DMS114 treated with DMSO at 0.1 percent for 48 hours (cell line): ENCODE measurements around the gene A3GALT2.

Source experiments
- DNase-seq: peaks from one replicate; lab custom pipeline; 2025; ENCODE audit not compliant: unreplicated experiment; lab: John Stamatoyannopoulos, UW

Gene A3GALT2

DNA sequence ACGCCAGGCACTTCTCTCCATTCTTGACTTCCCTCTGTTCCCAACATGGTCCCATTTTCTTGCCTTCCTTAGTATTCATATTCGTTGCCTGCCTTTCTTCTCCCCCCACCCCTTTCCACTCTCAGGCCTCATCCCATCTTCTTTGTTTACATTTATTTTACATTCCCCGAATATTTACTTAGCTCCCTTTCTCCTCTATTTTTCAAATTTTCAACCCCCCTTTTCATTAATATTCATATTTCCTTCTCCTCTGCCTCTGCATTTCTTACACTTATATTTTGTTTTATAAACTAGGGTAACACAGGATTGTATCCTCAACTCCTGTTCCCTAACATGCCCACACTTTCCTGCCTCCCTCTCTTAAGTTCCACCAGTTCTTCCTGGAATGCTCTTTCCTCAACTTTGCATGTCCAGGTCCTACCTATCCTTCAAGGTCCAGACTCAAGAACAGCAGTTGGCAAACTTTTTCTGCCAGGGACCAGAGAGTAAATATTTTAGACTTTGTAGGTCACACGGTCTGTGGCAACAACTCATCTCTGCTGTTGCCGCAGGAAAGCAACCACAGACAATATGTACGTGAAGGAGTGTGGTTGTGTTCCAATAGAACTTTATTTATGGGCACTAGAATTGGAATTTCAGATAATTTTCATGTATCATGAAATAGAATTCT lies 29.8 kb upstream of the A3GALT2 start:
- DNase-seq: no peak

DNA sequence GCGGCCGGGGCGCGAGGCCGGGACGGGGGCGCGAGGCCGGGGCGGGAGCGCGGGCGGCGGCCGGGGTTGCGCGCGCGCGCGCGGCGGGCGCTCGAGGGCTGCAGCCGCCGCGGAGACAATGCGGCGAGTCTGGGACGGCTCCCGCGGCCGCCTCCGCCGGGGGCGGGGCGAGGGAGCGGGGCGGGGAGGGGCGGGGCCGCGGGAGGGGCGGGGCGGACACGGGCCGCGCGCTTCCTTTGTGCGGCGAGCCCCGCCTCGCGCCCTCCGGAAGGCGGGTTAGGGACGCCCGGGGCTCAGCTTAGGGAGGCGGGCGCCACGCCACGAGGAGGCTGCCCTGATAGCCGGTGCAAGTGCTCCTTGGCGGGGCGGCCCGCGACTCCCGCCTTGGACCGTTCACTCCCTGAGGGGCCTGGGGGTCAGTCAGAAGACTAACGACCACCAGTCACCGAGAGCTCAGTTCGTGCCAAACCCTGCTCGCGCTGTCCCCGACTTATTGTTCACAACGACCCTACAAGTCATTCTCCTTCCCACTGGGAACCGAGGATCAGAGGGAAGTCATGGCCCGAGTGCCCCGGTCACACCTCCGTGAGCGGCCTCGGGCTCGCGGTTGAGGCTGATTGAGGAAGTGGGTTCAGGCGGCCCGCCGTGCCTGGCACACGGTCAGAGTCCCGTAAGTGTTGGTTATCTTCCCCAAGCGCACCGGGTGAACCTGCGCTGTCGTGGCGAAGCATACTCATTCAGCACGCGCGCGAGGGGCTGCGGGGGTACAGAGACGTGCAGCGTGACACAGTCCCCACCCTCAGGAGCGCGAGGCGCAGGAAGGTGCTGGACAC lies 29.1 kb upstream of the A3GALT2 start:
- DNase-seq: peak; percentile 42

DNA sequence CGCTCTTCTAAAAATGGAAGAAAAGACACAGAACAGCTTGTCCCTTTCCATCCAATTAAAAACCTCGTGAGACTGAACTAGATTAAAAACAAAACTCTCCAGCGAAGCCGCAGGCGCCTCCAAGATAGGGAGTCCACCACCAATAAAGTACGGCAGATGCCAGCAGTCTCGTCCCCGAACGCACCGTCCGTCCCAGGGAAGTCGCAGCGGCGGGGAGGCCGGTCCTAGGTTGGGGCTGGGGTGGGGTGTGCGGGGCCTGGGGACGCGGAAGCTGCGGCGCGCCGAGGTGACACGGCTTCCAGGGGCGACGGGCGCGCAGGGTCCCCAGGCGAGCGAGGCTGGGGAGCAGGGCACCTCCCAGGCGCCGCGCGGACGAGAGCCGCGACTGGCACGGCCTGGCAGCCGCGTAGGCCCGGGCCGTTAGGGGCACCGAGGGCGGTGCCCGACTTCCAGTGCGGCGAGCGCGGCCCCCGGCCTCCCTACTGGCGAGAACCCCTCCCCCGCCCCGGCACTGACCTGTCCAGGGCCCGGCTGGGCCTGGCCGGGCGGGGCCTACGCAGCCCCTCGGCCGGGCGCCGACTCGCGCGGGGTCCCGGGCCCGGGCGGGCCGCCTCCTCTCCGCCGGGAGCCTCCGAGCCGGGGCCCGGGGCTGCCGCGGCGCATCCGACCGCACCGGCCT lies 28.3 kb upstream of the A3GALT2 start:
- DNase-seq: peak; percentile 15

- DNase-seq: no peak
Observed at GRCh38 chr1:33348676-33349080, 27.8 kb upstream of the A3GALT2 start.

- DNase-seq: no peak
Observed at GRCh38 chr1:33348194-33348593, 27.3 kb upstream of the A3GALT2 start.

DNA sequence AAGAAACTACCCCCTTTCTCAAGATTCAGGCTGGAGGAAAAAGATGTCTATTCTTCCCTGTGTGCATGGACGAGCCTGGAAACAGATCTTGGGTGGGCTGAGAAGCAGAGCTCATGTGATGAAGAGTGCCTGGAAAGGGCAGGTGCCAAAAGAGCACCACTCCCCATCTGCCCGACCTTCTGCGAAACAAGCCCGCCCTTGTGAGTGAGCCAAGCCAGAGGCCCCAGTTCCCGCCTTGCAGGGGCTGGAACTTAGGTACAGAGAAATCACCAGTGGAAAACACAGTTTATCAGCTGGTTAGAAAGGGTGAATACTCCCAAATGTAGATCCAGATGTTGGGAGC lies 26.7 kb upstream of the A3GALT2 start:
- DNase-seq: no peak

DNA sequence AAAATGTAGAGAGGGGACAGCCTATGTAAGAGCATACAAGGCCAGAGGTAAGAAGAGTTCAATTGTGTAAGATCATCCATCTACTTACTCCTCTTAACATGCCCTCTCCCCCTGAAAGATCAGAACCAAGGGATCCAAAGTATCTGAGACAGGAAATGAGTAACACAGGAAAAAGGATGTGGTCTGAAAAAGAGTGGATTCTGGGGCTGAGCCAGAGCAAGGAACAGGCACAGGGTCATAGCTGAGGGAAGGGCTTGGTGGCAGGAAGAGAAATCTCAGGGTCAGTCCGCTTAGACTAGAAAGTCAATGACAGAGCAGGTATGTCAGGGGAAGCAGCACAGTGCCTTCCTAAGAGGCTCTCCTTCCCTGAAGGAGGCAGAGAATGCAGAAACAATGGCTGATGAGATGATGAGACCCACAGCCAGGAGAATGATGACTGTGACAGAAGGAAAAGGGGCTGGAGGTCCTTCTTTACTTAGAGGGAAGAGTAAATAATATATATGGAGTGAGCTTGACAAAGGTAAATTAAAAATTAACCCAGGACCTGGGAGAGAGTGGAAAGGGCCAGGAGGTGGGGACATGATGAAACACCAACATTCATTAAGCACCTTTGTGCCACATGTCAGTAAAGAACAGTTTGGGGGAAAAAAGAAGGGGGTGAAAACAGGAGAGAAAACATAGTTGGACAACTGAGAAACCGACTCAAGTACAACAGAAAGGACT lies 26.2 kb upstream of the A3GALT2 start:
- no peak for DNase-seq

DNA sequence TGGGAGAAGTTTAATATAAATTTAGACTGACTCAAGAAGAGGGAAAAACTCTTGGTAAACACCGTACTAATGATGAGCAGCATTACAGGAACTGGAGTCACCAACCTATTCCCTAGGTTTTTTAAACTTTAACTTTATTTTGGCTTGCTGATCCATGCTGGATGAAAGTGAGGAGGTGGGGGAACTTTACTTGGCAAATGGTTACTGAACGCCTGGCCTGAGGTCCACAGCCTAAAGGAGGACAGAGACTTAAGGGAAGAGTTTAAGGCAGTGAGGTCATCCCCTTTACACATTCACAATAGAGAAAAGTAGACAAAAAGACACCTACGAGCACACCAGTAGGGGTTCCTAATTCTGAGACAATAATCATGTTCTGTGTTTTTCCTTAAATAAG lies 25.6 kb upstream of the A3GALT2 start:
- no peak for DNase-seq

DNA sequence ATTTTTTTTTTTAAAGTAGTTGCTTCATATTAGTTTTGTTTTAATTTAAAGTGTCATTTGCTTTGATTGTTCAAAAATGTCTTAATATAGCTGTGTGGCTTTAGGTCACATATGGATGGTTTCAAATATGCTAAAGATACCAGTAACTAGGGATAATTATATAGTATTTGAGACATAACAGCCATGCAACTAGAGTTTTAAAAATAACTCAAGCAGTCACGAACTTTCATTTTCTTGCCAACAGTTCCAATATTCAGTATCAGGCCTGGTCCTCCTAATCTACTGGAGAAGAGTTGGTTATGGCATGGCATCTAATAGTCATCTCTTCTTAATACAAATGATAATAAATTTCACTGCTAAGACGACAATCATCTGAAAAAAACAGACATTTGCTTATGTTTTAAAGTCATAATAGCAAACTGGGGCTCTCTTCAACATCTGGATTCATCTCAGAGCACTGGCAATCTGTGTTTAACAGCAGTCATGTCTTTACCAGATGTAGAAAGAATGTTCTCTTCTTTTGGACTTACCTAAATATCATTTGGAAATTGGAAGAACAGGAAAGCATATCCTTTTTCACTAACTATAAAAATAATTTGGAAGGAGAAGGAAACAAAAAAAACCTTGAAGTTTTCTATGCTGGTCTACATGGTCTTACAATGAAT lies 24.1 kb upstream of the A3GALT2 start:
- DNase-seq: no peak

DNA sequence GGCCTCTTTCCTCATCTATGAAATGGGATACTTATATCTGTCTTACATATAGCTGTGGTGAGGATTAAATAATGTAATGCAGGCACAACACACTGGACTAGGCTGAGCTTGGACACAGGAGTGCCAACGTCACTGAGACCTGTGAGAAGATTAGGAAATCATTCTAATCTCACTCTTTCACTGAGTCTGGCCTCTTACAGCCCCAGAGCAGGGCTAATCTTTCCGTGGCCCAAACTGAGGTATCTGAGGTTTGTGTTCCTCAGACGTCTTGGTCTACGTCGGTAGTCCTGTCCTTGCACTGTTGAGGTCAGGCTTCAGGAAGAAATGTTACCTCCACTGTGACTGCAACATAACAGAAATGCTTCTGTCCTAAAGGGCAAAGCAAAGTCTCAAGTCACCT lies 22.6 kb upstream of the A3GALT2 start:
- no peak for DNase-seq

DNA sequence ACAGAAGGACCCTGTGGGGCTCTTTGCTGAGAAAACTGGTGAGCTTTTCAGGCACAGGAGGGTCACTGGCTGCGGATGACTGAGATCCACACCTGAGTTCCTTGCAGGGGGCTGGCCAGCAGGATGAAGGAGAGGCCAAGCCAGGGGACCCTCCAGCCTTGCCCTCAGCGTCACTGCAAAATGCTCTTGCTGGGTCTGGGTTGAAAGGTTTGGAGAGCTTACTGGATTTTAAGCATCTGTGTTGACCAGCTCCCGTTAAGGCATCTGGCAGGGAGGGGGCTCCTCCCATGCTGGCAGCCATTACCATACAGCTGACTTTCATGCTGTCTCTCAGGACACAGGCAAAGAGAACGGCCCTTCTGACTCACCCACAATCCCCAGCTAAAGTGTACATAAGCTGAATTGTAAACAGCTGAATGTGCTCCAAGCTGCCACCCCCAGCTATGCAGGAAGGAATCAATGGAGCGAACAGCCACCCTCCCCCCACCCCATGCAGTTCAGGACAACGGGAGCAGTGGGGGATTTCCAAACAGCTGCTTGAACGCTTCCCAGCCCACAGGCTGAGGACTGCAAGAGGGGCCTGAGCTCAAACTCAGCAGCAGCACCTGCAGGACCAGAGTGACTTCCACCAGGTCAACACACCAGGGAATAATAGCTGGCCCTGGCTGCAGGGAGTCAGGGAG lies 21.3 kb upstream of the A3GALT2 start:
- no peak for DNase-seq

- DNase-seq: no peak
Observed at GRCh38 chr1:33341190-33341589, 20.3 kb upstream of the A3GALT2 start.

- DNase-seq: no peak
Observed at GRCh38 chr1:33339413-33339812, 18.5 kb upstream of the A3GALT2 start.

DNA sequence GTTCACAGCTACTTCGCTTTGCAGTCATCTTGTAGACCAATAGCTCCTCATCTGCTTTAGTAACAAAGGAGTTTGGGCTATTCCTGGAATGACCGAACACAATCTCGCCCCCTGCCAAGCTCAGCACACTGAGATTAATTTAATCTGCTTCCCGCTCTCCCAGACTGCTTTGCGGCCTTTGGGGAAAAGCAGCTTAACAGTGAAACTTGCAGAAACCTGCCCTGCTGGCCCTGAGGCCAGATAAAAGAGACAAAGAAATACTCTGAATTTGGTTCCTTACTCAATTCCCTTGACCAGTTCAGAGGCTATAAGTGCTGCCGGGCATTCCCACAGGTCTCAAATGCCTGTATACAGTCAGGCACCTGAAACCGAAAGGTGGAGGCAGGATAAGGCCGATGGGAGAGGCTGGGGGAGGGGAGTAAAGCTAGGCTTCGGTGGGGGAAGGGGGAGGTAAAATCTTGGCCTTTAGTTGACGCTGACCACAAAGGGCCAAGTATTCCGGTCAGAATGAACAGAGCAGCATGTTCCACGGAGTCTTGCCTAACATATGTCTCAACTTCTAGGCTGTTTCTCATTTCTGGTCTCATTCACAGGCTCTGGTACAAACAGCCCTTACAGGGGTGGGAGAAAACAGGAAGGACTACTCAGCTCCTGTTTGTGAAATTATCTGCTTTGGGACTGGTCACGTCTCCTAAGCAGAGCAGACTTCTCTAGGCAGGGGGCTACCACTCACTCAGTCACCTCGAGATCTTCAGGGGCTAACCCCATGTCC lies 17.7 kb upstream of the A3GALT2 start:
- no peak for DNase-seq

DNA sequence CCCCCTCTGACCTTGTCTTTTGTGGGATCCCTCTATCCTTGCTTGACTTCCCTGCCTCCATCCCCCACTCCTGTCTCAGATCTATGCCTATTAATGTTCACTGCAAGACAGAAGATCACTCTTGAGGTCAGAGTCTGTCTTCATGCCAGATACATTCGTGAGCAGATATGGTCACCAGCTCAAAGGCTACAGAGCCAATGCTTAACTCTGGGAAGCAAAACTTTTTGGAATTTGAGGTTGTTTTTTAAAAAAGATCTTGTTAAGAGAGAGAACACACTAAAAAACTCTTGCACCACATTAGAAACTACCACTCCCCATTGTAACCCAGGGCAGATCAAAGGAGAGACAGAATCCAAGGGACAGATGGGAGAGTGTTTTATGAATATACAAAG lies 17.1 kb upstream of the A3GALT2 start:
- DNase-seq: no peak

DNA sequence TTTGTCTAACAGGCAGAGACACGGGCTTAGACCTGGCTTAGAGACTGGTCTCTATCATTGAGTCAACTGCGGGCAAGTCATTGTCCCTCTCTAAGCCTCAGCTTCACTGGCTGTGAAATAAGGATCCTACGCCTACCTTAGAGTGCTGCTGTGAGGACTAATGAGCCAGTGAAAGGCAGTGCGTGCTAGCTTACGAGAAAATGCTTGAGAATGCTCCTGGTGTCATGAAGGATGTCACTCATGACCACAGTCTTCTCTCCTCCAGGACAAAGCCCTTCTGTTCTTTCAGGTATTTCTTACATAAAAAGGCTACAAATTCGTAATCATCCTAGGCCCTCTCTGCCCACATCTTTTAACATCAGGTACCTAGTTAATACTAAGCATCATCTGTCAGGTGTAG lies 16.5 kb upstream of the A3GALT2 start:
- no peak for DNase-seq

DNA sequence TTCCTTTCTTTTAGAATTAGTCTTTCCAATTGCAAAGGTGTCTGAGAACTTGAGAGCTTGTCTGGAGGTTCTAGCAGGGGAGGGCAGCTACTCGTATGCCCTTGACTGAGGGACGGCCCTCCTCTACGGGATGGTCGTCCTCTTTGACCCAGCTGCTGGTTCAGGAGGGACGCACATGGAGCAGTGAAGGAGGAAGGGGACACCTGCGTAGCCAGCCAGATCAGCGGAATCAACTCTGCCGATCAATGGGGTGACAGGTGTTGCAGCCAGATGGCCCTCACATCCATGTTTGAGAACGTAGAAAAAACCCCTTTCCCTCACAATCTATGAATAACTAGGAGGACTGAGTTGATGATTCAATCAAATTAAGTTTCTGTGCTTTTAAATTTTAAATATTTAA lies 15.7 kb upstream of the A3GALT2 start:
- no peak for DNase-seq

DNA sequence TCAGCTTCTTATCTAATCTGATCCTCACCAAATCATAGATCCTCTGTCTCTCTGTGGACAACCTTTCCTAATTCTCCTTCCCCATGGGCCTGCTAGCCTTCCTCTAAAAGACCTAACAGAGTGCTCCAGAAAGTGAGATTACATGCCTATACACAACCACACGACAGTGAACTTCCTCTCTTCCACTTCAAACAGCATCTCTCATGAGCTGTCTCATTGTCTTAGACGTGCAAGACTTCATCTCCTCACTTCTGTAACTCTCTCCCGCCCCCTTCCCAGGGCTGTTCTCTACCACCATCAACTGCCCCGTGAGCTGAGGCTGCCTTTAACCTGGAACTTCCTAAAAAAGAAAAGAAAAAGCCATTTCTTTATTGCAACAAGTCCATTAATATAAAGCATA lies 14.1 kb upstream of the A3GALT2 start:
- no peak for DNase-seq

DNA sequence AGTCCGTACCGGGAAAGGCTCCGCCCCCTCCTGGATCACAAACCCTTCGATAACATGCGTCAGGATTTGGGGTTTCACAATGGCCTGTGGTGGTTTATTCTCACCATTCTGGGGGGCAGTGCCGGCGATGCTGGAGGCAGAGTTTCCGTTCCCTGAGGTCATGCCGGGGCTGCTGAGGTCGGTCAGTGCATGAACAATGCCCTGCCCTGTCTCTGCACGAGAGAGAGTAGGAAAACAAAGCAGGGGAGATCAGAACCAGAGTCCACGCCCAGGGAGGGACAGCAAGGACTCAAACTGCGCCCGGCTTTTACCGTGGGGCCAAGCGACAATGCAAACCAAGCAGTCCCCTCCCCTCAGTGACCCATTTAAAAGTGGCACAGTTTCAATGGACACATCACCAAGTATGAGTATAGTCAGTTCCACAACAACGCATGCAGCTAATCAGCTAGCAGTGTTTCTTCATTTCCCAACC lies 13.2 kb upstream of the A3GALT2 start:
- DNase-seq: no peak

- DNase-seq: no peak
Observed at GRCh38 chr1:33332881-33333280, 12.0 kb upstream of the A3GALT2 start.
